H1 (cell line): ENCODE measurements around the gene NEU2. TPM values are rescaled to one million over a fixed set of nuclear protein-coding genes. Genes with fewer than 3 reads are reported as not detected.

Experiments used
- CTCF ChIA-PET: fragments of 300-600 bp; sonication (Branson Sonifier 250); formaldehyde crosslinking; loops from one replicate; lab custom pipeline; 2021; ENCODE audit not compliant: partially characterized antibody; lab: Charles Lee
- POLR2A ChIA-PET: fragments of 300-600 bp; sonication (Branson Sonifier 250); formaldehyde crosslinking; loops from one replicate; lab custom pipeline; 2021; ENCODE audit warnings: inconsistent platforms; ENCODE audit not compliant: partially characterized antibody; lab: Charles Lee
- DNase-seq, 2 experiments: peaks; one replicate each; pipeline versions ENCODE4 v3.0.0 to v3.0.0-alpha.2; 2010 to 2022; ENCODE audit warnings: low spot score in 2 of 2, low read depth in 1 of 2, mixed read lengths in 1 of 2
- FAIRE-seq: peaks from 2 replicates; lab custom pipeline; 2011; peaks lifted over from hg19 to GRCh38; lab: Jason Lieb, UNC
- H2AFZ ChIP-seq: 2 replicates; pipeline ENCODE4 v1.8.1; 2012; ENCODE audit warnings: low read length, inconsistent platforms
- H2AK5ac ChIP-seq: 2 replicates; pipeline ENCODE4 v1.6.1; 2013; ENCODE audit warnings: low read depth, low read length
- H2BK120ac ChIP-seq: replicated peaks from 2 replicates; pipeline ENCODE3; 2013; ENCODE audit warnings: low read depth, low read length, inconsistent platforms
- H2BK12ac ChIP-seq: 2 replicates; pipeline ENCODE4 v1.6.1; 2013; ENCODE audit warnings: low read depth, low read length
- H2BK15ac ChIP-seq: 2 replicates; pipeline ENCODE4 v1.6.1; 2013; ENCODE audit warnings: low read length
- H2BK20ac ChIP-seq: 2 replicates; pipeline ENCODE4 v1.6.1; 2013; ENCODE audit warnings: low read length
- H2BK5ac ChIP-seq: 2 replicates; pipeline ENCODE4 v1.6.1; 2013; ENCODE audit warnings: low read depth, low read length
- H3K14ac ChIP-seq: 2 replicates; pipeline ENCODE4 v1.6.1; 2013; ENCODE audit warnings: inconsistent platforms; ENCODE audit not compliant: insufficient read length
- H3K18ac ChIP-seq: 2 replicates; pipeline ENCODE4 v1.6.1; 2013; ENCODE audit warnings: low read length; ENCODE audit errors: extremely low read depth
- H3K23ac ChIP-seq: 2 replicates; pipeline ENCODE4 v1.6.1; 2013; ENCODE audit warnings: inconsistent platforms; ENCODE audit not compliant: insufficient read length
- H3K23me2 ChIP-seq: 2 replicates; pipeline ENCODE4 v1.6.1; 2013; ENCODE audit warnings: low read depth, low read length
- H3K27ac ChIP-seq: 2 replicates; pipeline ENCODE4 v1.6.1; 2011; ENCODE audit warnings: low read depth, low read length, inconsistent platforms
- H3K27me3 ChIP-seq, 4 experiments: replicated peaks in 1 of 4; 1 replicate in 1 of 4; 2 replicates in 3 of 4; pipeline versions ENCODE4 v1.6.1 to v1.8.1; 2011 to 2013; ENCODE audit warnings: low read length in 3 of 4, mild to moderate bottlenecking in 3 of 4, inconsistent platforms in 2 of 4, mixed read lengths in 2 of 4, moderate library complexity in 1 of 4; ENCODE audit not compliant: control insufficient read depth in 3 of 4, insufficient read depth in 3 of 4; ENCODE audit errors: extremely low read depth in 1 of 4
- H3K36me3 ChIP-seq, 4 experiments: 2 replicates each; pipeline versions ENCODE4 v1.6.1 to v1.8.1; 2011 to 2013; ENCODE audit warnings: mild to moderate bottlenecking in 4 of 4, low read length in 3 of 4, moderate library complexity in 2 of 4, control low read depth in 1 of 4, inconsistent platforms in 1 of 4; ENCODE audit not compliant: insufficient read depth in 4 of 4, control insufficient read depth in 2 of 4
- H3K4ac ChIP-seq: replicated peaks from 2 replicates; pipeline ENCODE3; 2013; ENCODE audit warnings: low read length, low read depth, mixed read lengths, inconsistent platforms; ENCODE audit not compliant: insufficient read length
- H3K4me1 ChIP-seq, 4 experiments: replicated peaks in 1 of 4; 1 replicate in 1 of 4; 2 replicates in 3 of 4; pipeline versions ENCODE4 v1.6.1 to v1.8.1; 2011 to 2013; ENCODE audit warnings: low read length in 3 of 4, inconsistent platforms in 2 of 4, mixed read lengths in 1 of 4; ENCODE audit not compliant: insufficient read depth in 4 of 4, control insufficient read depth in 3 of 4
- H3K4me2 ChIP-seq, 2 experiments: 2 replicates each; pipeline versions ENCODE4 v1.6.1 to v1.8.1; 2011 to 2013; ENCODE audit warnings: low read depth in 2 of 2, low read length in 2 of 2, control low read depth in 1 of 2, inconsistent platforms in 1 of 2, mild to moderate bottlenecking in 1 of 2; ENCODE audit not compliant: insufficient read depth in 1 of 2
- H3K4me3 ChIP-seq, 4 experiments: fragments of 200-600, 300-600 bp in 1 of 4; sonication (generic), shearing (Covaris generic), sonication (Bioruptor Twin) in 1 of 4; 2 replicates each; pipeline versions ENCODE4 v1.5.1 to v1.8.1; 2011 to 2016; ENCODE audit warnings: low read length in 4 of 4, low read depth in 3 of 4, control low read depth in 2 of 4, inconsistent platforms in 2 of 4, mild to moderate bottlenecking in 2 of 4, mixed read lengths in 1 of 4, moderate library complexity in 1 of 4; ENCODE audit not compliant: insufficient read depth in 2 of 4; ENCODE audit errors: extremely low read depth in 1 of 4
- H3K56ac ChIP-seq: replicated peaks from 2 replicates; pipeline ENCODE3; 2013; ENCODE audit warnings: low read depth, mild to moderate bottlenecking, mixed read lengths, low read length, inconsistent platforms; ENCODE audit not compliant: insufficient read length
- H3K79me1 ChIP-seq: 2 replicates; pipeline ENCODE4 v1.6.1; 2013; ENCODE audit warnings: low read depth, low read length, control low read depth
- H3K79me2 ChIP-seq, 2 experiments: 2 replicates each; pipeline versions ENCODE4 v1.6.1 to v1.8.1; 2012 to 2013; ENCODE audit warnings: low read length in 2 of 2, mild to moderate bottlenecking in 2 of 2, inconsistent platforms in 1 of 2; ENCODE audit not compliant: insufficient read depth in 2 of 2, control insufficient read depth in 1 of 2
- H3K9ac ChIP-seq, 4 experiments: replicated peaks in 1 of 4; 1 replicate in 1 of 4; 2 replicates in 3 of 4; pipeline versions ENCODE4 v1.6.1 to v1.8.1; 2011 to 2013; ENCODE audit warnings: low read depth in 3 of 4, low read length in 3 of 4, control low read depth in 2 of 4, mild to moderate bottlenecking in 2 of 4, moderate library complexity in 2 of 4, inconsistent platforms in 1 of 4; ENCODE audit errors: extremely low read depth in 1 of 4
- H3K9me3 ChIP-seq, 2 experiments: 2 replicates each; pipeline versions ENCODE4 v1.6.1 to v1.8.1; 2012 to 2013; ENCODE audit warnings: mild to moderate bottlenecking in 2 of 2, moderate library complexity in 2 of 2, control low read depth in 1 of 2, inconsistent platforms in 1 of 2, low read depth in 1 of 2, low read length in 1 of 2, mixed read lengths in 1 of 2; ENCODE audit not compliant: insufficient read depth in 2 of 2
- H4K20me1 ChIP-seq, 2 experiments: replicated peaks in 1 of 2; 2 replicates each; pipeline versions ENCODE3 to v1.8.1; 2011 to 2013; ENCODE audit warnings: inconsistent platforms in 2 of 2, low read length in 2 of 2, mild to moderate bottlenecking in 1 of 2; ENCODE audit not compliant: insufficient read depth in 2 of 2, control insufficient read depth in 1 of 2
- H4K5ac ChIP-seq: 2 replicates; pipeline ENCODE4 v1.6.1; 2013; ENCODE audit warnings: low read length, low read depth, mixed read lengths, inconsistent platforms; ENCODE audit not compliant: insufficient read length
- H4K8ac ChIP-seq: 2 replicates; pipeline ENCODE4 v1.8.0; 2013; ENCODE audit warnings: mild to moderate bottlenecking, moderate library complexity, low read length, inconsistent platforms; ENCODE audit not compliant: insufficient read depth; ENCODE audit errors: extremely low read depth
- H4K91ac ChIP-seq: replicated peaks from 2 replicates; pipeline ENCODE3; 2013; ENCODE audit warnings: low read length, mixed read lengths, inconsistent platforms; ENCODE audit not compliant: insufficient read length
- BRCA1 ChIP-seq: IDR thresholded peaks from 2 replicates; pipeline ENCODE4 v1.6.1; 2012; ENCODE audit warnings: low read depth, low read length, improper control_type of control experiment
- CBX8 ChIP-seq: fragments of 300-800, 300-1000 bp; sonication (generic); IDR thresholded peaks from 2 replicates; pipeline ENCODE4 v1.7.1; 2016; ENCODE audit warnings: low read depth, low read length, borderline replicate concordance
- CREB1 ChIP-seq: IDR thresholded peaks from 2 replicates; pipeline ENCODE4 v1.6.1; 2012; ENCODE audit warnings: inconsistent platforms
- HDAC2 ChIP-seq, 2 experiments: fragments of 300-600 bp in 1 of 2; sonication (generic) in 1 of 2; IDR thresholded peaks; 2 replicates each; pipeline ENCODE4 v1.6.1; 2011 to 2012; ENCODE audit warnings: low read depth in 2 of 2, low read length in 2 of 2, mild to moderate bottlenecking in 2 of 2, moderate library complexity in 2 of 2, borderline replicate concordance in 1 of 2, inconsistent platforms in 1 of 2
- RAD21 ChIP-seq, 2 experiments: IDR thresholded peaks in 1 of 2; conservative IDR thresholded peaks in 1 of 2; 2 replicates each; pipeline ENCODE4 v1.6.1; 2011; ENCODE audit warnings: low read depth in 2 of 2, low read length in 2 of 2, improper control_type of control experiment in 1 of 2, inconsistent platforms in 1 of 2, mild to moderate bottlenecking in 1 of 2, moderate library complexity in 1 of 2
- SP1 ChIP-seq: IDR thresholded peaks from 2 replicates; pipeline ENCODE4 v1.6.1; 2011; ENCODE audit warnings: low read depth, low read length
- SP2 ChIP-seq: IDR thresholded peaks from 2 replicates; pipeline ENCODE4 v1.6.1; 2012; ENCODE audit warnings: mild to moderate bottlenecking, low read length, inconsistent platforms
- WGBS, 2 experiments: shearing (Covaris generic) in 1 of 2; methylation state at CpG; one replicate each; pipeline versions ENCODE4 v1.1.6 to v1.1.7; 2013 to 2015; ENCODE audit warnings: low lambda C conversion rate in 2 of 2, mixed read lengths in 2 of 2, inconsistent platforms in 1 of 2, low coverage in 1 of 2, missing lambda C conversion rate in 1 of 2; ENCODE audit not compliant: insufficient replicate concordance in 2 of 2, insufficient coverage in 1 of 2, insufficient read length in 1 of 2; ENCODE audit errors: extremely low coverage in 1 of 2, missing lambda C conversion rate in 1 of 2; 5-methylcytosine and 5-hydroxymethylcytosine counted together
- polyA plus RNA-seq, 7 experiments: library from polyadenylated mRNA; depleted of rRNA in 3 of 7; stranded (reverse) in 5 of 7; unstranded in 2 of 7; fragments of >200 nt in 5 of 7; fragments of 200-250 nt in 2 of 7; gene quantifications; 1 replicate in 5 of 7; 2 replicates in 1 of 7; 4 replicates in 1 of 7; pipeline versions ENCODE4 v1.2.1 to v1.2.3, GENCODE V29; 2011 to 2013; ENCODE audit warnings: missing spikeins in 2 of 7, mixed read lengths in 2 of 7
- total RNA-seq: library from RNA; stranded (reverse); fragmentation: NEBNext Ultra II Directional; extraction: Animal tissue kit (Norgen Biotek cat#: 25700); gene quantifications from 2 replicates; pipeline ENCODE4 v1.2.1, GENCODE V29; 2021
- TF ChIP-seq, protein P1 (sequence below): IDR thresholded peaks from 2 replicates; pipeline ENCODE4 v1.6.1; 2012; ENCODE audit warnings: inconsistent platforms
- TF ChIP-seq, protein P2 (sequence below), 3 experiments: IDR thresholded peaks; 1 replicate in 2 of 3; 2 replicates in 1 of 3; pipeline versions ENCODE4 v1.5.1 to v1.6.1; 2011; ENCODE audit warnings: low read length in 3 of 3, mild to moderate bottlenecking in 3 of 3, inconsistent platforms in 2 of 3, low read depth in 1 of 3, moderate library complexity in 1 of 3; ENCODE audit not compliant: insufficient read depth in 1 of 3; ENCODE audit errors: control extremely low read depth in 1 of 3

The NEU2 gene
- total and polyA plus RNA-seq, 2 of the 8 experiments (the other 6 are each of a cell fraction or from before 2014, with no cell fraction given) = 0.12 TPM; not detected in 1

DNA sequence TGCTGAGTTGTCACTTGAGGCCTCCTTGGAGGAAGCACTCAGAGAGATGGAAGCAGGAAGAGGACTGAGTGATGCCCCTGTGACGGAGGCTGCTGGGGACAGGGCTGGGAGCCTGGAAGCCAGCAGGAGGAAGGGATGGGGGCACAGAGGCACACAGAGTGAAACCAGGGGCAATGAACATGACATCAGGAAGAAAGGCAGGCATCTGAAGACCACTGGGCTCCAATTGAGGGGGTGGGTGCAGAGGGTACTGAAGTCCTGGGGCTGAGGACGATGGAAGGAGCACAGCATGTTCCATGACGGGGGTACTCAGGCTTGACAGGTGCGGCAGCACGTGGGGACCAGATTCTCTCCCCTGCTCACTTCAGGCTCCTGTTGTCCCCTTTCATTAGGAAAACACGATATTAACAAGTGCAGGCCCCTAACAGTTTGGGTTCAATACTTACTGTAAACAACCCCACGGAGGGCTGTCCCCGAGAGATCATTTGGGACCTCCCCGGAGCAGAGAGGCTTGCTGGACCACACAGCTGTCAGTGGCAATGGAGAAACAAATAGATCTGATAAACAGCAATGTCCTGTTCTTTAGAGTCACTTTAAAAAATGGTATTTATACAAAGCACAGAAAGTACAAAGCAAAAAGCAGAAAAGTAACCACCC lies 36.4 kb downstream of the NEU2 start:
- Histone ChIP-seq H2BK12ac (no peak overlapping the region), H3K79me1 (no peaks in the 10 kb centered on the region), H3K56ac (no peak overlapping the region), H3K4ac (no peak overlapping the region), H4K20me1 (no peaks in the 10 kb centered on the region), H3K4me1 (peaks cover 0 to 4% (median 1%) of the 10 kb centered on the region in 4 experiments; a peak in 3 of 7 replicates), H3K18ac (no peak overlapping the region), H4K8ac (no peak overlapping the region), H2AK5ac (no peak overlapping the region), H2AFZ (no peak overlapping the region), H2BK15ac (no peak overlapping the region), H3K23ac (no peak overlapping the region), H3K9me3 (peaks cover 0 to 4% of the 10 kb centered on the region in 2 experiments; a peak in 2 of 4 replicates), H3K36me3 (no peaks in the 10 kb centered on the region), H3K4me2 (no peak overlapping the region), H3K4me3 (no peak overlapping the region), H2BK20ac (no peak overlapping the region), H4K5ac (no peak overlapping the region), H3K9ac (no peak overlapping the region), H3K27ac (no peak overlapping the region), H4K91ac (no peak overlapping the region), H3K27me3 (no peaks in the 10 kb centered on the region; a peak in 1 of 7 replicates), H3K14ac (no peak overlapping the region), H3K79me2 (no peaks in the 10 kb centered on the region), H2BK120ac (no peak overlapping the region), H2BK5ac (no peak overlapping the region), H3K23me2 (no peaks in the 10 kb centered on the region)
- ChIA-PET CTCF (interaction anchor here (1.4 kb wide), 1 partner anchor 15 kb away, joined by 3 read pairs; no protein-coding TSS in a partner anchor), POLR2A (no interaction called here)
- 84% methylated on average over 8 of the region's 9 CpGs; no CpG with 5 or more reads in 1 of the 2 experiments for WGBS, 2 experiments
- FAIRE-seq = no peak
- no peak for DNase-seq
- TF ChIP-seq, protein P1, sequence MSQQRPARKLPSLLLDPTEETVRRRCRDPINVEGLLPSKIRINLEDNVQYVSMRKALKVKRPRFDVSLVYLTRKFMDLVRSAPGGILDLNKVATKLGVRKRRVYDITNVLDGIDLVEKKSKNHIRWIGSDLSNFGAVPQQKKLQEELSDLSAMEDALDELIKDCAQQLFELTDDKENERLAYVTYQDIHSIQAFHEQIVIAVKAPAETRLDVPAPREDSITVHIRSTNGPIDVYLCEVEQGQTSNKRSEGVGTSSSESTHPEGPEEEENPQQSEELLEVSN = no peak
- TF ChIP-seq SP1 (no peak), CBX8 (no peak), HDAC2 (IDR thresholded peaks at IDR 0.05; ENCODE audit: borderline replicate concordance in 1 of 2, low read depth in 2 of 2, low read length in 2 of 2) (no peak), RAD21 (IDR thresholded peaks at IDR 0.05 in 1 of 2, conservative IDR thresholded peaks at IDR 0.05 in 1 of 2; ENCODE audit: low read depth in 2 of 2, low read length in 2 of 2) (no peak), SP2 (no peak), CREB1 (no peak), BRCA1 (no peak)
- TF ChIP-seq, protein P2, sequence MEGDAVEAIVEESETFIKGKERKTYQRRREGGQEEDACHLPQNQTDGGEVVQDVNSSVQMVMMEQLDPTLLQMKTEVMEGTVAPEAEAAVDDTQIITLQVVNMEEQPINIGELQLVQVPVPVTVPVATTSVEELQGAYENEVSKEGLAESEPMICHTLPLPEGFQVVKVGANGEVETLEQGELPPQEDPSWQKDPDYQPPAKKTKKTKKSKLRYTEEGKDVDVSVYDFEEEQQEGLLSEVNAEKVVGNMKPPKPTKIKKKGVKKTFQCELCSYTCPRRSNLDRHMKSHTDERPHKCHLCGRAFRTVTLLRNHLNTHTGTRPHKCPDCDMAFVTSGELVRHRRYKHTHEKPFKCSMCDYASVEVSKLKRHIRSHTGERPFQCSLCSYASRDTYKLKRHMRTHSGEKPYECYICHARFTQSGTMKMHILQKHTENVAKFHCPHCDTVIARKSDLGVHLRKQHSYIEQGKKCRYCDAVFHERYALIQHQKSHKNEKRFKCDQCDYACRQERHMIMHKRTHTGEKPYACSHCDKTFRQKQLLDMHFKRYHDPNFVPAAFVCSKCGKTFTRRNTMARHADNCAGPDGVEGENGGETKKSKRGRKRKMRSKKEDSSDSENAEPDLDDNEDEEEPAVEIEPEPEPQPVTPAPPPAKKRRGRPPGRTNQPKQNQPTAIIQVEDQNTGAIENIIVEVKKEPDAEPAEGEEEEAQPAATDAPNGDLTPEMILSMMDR (IDR thresholded peaks at IDR 0.05; ENCODE audit: control extremely low read depth in 1 of 3, insufficient read depth in 1 of 3, low read depth in 1 of 3, low read length in 3 of 3) = no peak
